IgD-negative memory B cell (primary cell): ENCODE measurements around the gene UBE2E3. TPM values are rescaled to one million over a fixed set of nuclear protein-coding genes. Genes with fewer than 3 reads are reported as not detected.

Experiments used
- H3K27ac Mint-ChIP-seq, 3 donors: one replicate each; pipeline ENCODE4 v1.8.0; 2020 to 2022; ENCODE audit warnings: mild to moderate bottlenecking in 3 of 3, mixed read lengths in 3 of 3, moderate library complexity in 1 of 3
- H3K27me3 Mint-ChIP-seq: one replicate; pipeline ENCODE4 v1.8.0; 2021; ENCODE audit warnings: mixed read lengths
- H3K36me3 Mint-ChIP-seq: one replicate; pipeline ENCODE4 v1.8.0; 2020; ENCODE audit warnings: mild to moderate bottlenecking, mixed read lengths
- H3K4me1 Mint-ChIP-seq, 3 donors: one replicate each; pipeline ENCODE4 v1.8.0; 2020 to 2022; ENCODE audit warnings: mixed read lengths in 3 of 3, mild to moderate bottlenecking in 1 of 3
- H3K4me3 Mint-ChIP-seq, 4 donors: one replicate each; pipeline ENCODE4 v1.8.0; 2020 to 2022; ENCODE audit warnings: mild to moderate bottlenecking in 4 of 4, mixed read lengths in 4 of 4, moderate library complexity in 3 of 4
- H3K9me3 Mint-ChIP-seq, 3 donors: one replicate each; pipeline ENCODE4 v1.8.0; 2020 to 2021; ENCODE audit warnings: mixed read lengths in 3 of 3, mild to moderate bottlenecking in 1 of 3
- polyA plus RNA-seq: library from polyadenylated mRNA; unstranded; fragments of 300-500 nt; fragmentation: Illumina TruSeq; gene quantifications from one replicate; pipeline ENCODE4 v1.2.3, GENCODE V29; 2021

The UBE2E3 gene
- polyA plus RNA-seq, 1 donor from 2014 or later = 51.6 TPM

DNA sequence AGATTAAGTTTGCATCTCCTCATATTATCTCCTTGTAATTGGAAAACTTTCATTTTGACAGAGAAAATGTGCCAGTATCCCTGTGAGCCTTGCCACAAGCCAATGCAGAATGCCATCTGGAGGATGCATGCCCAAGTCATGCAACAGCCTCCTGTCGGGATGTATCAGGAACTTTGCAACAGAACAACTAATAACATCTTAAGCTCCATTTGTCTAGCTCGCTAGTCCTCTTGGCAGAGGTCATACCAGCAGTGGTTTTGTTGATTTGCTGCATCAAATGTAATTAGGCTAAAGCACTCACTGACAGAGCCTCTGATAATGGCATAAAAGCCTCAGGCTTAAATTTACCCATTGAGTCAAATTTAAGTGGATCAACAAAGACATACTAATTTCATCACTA is 125.8 kb downstream of the UBE2E3 start:
- H3K9me3 Mint-ChIP-seq = no peaks in the 10 kb centered on the region
- H3K4me1 Mint-ChIP-seq = peaks cover 4 to 15% (median 10%) of the 10 kb centered on the region in 3 donors
- peaks cover 1% of the 10 kb centered on the region for H3K27me3 Mint-ChIP-seq
- no peak overlapping the region for H3K4me3 Mint-ChIP-seq
- peaks cover 2% of the 10 kb centered on the region for H3K36me3 Mint-ChIP-seq
- peak overlapping the region in 1 of 3 donors; percentile 24 for H3K27ac Mint-ChIP-seq

DNA sequence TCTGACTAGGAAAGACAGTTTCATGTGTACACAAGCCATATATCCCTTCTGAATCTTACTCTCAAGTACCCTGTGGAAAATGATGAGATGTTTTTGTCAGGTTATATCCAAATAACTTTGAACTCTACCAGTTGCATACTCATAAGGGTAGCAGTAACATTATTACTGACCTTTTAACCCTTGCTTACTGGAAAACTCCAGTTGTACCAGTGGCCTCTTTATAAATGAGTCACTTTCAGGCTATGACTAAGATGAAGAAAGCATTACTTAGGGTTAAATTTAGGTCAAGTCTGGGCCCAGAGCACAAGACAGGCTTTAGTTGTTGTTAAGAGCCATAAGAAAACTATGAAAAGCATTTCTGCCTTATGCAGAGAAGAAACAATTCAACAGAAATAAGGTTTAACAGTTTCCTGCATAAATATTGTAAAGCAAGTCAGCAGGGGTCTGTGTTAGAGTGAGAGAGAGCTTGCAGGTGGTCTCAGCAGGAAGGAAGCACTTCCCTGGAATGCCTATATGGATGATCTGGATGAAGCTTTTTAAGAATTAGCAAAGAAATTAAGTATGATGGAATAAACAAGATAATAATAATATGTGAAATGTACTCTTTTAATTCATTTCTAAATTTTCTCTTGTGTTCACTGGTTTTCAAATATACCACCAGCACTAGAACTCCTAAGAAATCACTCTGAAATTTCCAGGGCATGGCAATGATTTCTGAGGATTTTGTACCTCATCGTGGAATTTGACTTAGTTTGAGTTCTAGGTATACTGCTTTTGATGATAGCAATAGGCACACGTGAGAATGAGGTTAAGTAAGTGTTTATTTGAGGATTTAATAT is 126.6 kb downstream of the UBE2E3 start:
- Mint-ChIP-seq H3K4me1 (peaks cover 4 to 15% (median 10%) of the 10 kb centered on the region in 3 donors), H3K4me3 (no peak overlapping the region), H3K27me3 (peaks cover 1% of the 10 kb centered on the region), H3K27ac (peak overlapping the region in 1 of 3 donors; percentile 2), H3K36me3 (peaks cover 2% of the 10 kb centered on the region), H3K9me3 (no peaks in the 10 kb centered on the region)

DNA sequence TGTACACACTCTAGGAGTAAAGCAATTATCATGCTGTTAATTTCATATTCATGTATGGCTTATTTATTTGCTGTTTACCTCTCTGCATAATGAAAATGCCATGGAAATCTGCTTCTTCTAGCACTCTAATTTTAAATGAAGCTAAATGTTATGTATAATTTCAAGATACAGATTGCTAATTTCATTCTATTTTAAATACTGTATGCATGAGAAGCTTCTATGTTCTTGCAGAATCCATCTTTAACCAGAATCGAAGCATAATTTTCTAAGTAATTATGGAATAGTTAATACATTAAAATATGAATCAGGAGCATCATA is 127.2 kb downstream of the UBE2E3 start:
- no peaks in the 10 kb centered on the region for H3K9me3 Mint-ChIP-seq
- peaks cover 2% of the 10 kb centered on the region for H3K36me3 Mint-ChIP-seq
- peaks cover 4 to 15% (median 10%) of the 10 kb centered on the region in 3 donors for H3K4me1 Mint-ChIP-seq
- peaks cover 1% of the 10 kb centered on the region for H3K27me3 Mint-ChIP-seq
- no peak overlapping the region for H3K4me3 Mint-ChIP-seq
- H3K27ac Mint-ChIP-seq = no peak overlapping the region

- Mint-ChIP-seq H3K36me3 (peaks cover 2% of the 10 kb centered on the region), H3K9me3 (peaks cover 0 to 2% (median 0%) of the 10 kb centered on the region in 3 donors), H3K4me3 (no peak overlapping the region), H3K27ac (no peak overlapping the region), H3K27me3 (peaks cover 1% of the 10 kb centered on the region), H3K4me1 (peaks cover 2 to 8% (median 5%) of the 10 kb centered on the region in 3 donors)
Observed at GRCh38 chr2:181111059-181111458, 130.7 kb downstream of the UBE2E3 start.

DNA sequence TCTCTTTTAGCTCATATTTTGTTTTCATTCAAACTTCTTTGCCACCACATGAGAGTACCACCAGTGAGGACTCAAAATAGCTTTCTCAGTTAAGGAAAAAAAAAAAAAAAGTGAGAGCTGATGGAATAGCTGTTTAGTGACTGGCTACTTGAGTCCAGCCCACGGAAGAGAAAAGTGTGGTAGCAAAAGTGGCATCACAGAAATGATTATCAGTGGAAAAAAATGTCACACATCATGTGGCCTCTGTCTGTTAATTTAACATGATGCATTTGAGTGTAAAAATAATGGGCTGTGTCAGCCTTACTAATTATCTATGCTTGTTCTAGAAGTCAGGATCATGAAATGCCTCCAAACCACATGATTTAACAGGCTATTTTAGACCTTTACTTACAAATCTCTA is 132.5 kb downstream of the UBE2E3 start:
- Mint-ChIP-seq H3K27ac (no peak overlapping the region), H3K9me3 (peaks cover 0 to 2% (median 0%) of the 10 kb centered on the region in 3 donors), H3K4me1 (peaks cover 0 to 2% (median 2%) of the 10 kb centered on the region in 3 donors), H3K4me3 (no peak overlapping the region), H3K27me3 (peaks cover 1% of the 10 kb centered on the region), H3K36me3 (peaks cover 2% of the 10 kb centered on the region)
